Ovary (tissue), 3 donors: ENCODE results near the gene TACR2.

Experiments
- CTCF ChIP-seq, 3 donors: fragments of 450-650 bp in 2 of 3; fragments of 200-600 bp in 1 of 3; IDR thresholded peaks; one replicate each; pipeline versions ENCODE4 v1.5.1 to v1.8.0; 2016 to 2022; ENCODE audit warnings: antibody characterized with exemption in 3 of 3, mild to moderate bottlenecking in 1 of 3
- EP300 ChIP-seq: sonication (generic); formaldehyde crosslinking; IDR thresholded peaks from one replicate; pipeline ENCODE4 v1.6.1; 2017; ENCODE audit warnings: antibody characterized with exemption
- POLR2A ChIP-seq: fragments of 450-650 bp; IDR thresholded peaks from one replicate; pipeline ENCODE4 v1.6.1; 2017; ENCODE audit warnings: antibody characterized with exemption, mild to moderate bottlenecking, moderate library complexity
- donor health status: DM: no; HTN: no; CAD: no.

GRCh38 chr10:69459893-69460575, 43.3 kb upstream of the TACR2 start:
- TF ChIP-seq POLR2A, result no peak
- TF ChIP-seq CTCF (IDR thresholded peaks at IDR 0.05), result no peak
- no peak for TF ChIP-seq EP300
